ENCODE results near the gene KIAA1191. TPM values are rescaled to one million over a fixed set of nuclear protein-coding genes. Genes with fewer than 3 reads are reported as not detected.

Gene KIAA1191
- total RNA-seq, 6 donors from 2014 or later = 53.4 to 109 (median 90.0) TPM

DNA sequence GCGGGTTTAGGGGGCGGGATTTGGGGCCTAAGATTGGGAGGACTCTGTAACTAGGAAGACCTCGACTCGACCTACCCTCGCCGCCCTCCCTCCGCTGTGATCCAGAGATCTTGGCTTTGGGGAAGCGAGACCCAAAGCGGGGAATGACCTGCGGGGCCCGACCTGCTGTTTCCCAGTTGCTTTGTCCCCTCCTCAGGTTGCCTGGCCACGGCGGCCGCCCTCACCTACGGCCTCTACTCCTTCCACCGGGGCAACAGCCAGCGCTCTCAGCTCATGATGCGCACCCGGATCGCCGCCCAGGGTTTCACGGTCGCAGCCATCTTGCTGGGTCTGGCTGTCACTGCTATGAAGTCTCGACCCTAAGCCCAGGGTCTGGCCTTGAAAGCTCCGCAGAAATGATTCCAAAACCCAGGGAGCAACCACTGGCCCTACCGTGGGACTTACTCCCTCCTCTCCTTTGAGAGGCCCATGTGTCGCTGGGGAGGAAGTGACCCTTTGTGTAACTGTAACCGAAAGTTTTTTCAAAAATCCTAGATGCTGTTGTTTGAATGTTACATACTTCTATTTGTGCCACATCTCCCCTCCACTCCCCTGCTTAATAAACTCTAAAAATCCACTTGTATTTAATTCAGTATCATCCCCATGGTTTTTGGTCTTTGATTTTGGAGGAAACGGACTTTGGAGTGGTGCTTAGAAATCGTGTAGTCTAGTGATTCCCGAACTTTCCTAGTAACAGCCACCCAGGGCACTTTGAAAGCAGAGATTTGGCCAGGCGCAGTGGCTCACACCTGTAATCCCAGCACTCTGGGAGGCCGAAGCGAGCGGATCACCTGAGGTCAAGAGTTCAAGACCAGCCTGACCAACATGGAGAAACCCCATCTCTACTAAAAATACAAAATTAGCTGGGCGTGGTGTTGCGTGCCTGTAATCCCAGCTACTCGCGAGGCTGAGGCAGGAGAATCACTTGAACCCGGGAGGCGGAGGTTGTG is 27.9 kb upstream of the KIAA1191 start:
- Histone ChIP-seq H3K27ac (peak overlapping the region; percentile 91 to 98 (median 93)), H3K4me1 (peaks cover 15 to 41% (median 20%) of the 10 kb centered on the region in 4 donors), H3K27me3 (no peaks in the 10 kb centered on the region), H3K9me3 (no peaks in the 10 kb centered on the region), H3K36me3 (peaks cover 5 to 49% (median 38%) of the 10 kb centered on the region in 4 donors), H3K4me3 (peak overlapping the region; percentile 56 to 85 (median 74))
- peak in 1 of 2 donors; percentile 92 for DNase-seq
- 25 to 41% methylated on average over 27 to 41 of the region's 41 CpGs for WGBS, 2 donors
- peak; percentile 49 to 50 for ATAC-seq (ENCODE audit: low FRiP score in 2 of 2)
- TF ChIP-seq EP300 (IDR thresholded peaks at IDR 0.05) (no peak), POLR2AphosphoS5 (IDR thresholded peaks at IDR 0.05) (peak in 1 of 2 donors; percentile 47), POLR2A (IDR thresholded peaks at IDR 0.05) (peak in 3 of 4 donors; percentile 51 to 85 (median 75))
- TF ChIP-seq, protein P1, sequence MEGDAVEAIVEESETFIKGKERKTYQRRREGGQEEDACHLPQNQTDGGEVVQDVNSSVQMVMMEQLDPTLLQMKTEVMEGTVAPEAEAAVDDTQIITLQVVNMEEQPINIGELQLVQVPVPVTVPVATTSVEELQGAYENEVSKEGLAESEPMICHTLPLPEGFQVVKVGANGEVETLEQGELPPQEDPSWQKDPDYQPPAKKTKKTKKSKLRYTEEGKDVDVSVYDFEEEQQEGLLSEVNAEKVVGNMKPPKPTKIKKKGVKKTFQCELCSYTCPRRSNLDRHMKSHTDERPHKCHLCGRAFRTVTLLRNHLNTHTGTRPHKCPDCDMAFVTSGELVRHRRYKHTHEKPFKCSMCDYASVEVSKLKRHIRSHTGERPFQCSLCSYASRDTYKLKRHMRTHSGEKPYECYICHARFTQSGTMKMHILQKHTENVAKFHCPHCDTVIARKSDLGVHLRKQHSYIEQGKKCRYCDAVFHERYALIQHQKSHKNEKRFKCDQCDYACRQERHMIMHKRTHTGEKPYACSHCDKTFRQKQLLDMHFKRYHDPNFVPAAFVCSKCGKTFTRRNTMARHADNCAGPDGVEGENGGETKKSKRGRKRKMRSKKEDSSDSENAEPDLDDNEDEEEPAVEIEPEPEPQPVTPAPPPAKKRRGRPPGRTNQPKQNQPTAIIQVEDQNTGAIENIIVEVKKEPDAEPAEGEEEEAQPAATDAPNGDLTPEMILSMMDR (IDR thresholded peaks at IDR 0.05) = no peak

DNA sequence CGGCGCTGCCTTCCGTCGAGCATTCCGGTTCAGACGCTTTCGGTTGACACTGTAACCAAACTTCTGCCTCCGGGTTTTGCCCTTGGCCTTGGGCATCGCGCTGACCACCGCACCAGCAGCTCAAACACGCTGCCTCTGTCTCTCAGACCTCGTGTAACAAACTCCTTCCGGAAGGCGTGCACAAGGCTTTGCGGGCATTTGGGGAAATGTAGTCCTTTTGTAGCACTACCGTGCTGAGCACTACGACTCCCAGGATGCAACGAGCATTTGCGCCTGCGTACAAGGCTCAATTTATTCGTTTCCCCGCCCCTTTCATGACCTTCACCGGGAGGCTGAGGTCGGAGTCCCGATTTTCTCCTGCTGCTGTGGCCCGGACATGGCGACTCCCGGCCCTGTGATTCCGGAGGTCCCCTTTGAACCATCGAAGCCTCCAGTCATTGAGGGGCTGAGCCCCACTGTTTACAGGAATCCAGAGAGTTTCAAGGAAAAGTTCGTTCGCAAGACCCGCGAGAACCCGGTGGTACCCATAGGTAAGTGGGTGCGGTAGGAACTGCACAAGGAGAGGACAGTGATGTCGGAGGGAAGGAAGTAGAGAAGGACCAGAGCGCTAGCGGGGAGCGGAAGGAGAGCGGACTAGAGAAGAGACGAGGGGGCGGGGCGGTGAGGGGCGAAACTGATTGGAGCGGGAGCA is 27.0 kb upstream of the KIAA1191 start, which contains the start of the genes HIGD2A and NOP16:
Gene HIGD2A, plus strand, starts transcription at position 308 of the 691 bp plus-strand sequence. Its CDS starts 69 bp downstream, at position 377.
Gene NOP16, minus strand, starts transcription at position 155 of the 691 bp plus-strand sequence. Its CDS starts 59 bp downstream, at position 96.
- peak within 1 kb of the TSS; percentile 56 to 85 (median 74) for H3K4me3 ChIP-seq
- TF ChIP-seq POLR2AphosphoS5 (IDR thresholded peaks at IDR 0.05) (peak; percentile 60 to 73), EP300 (IDR thresholded peaks at IDR 0.05) (no peak), POLR2A (IDR thresholded peaks at IDR 0.05) (peak in 1 of 4 donors; percentile 24)
- TF ChIP-seq, protein P1 (IDR thresholded peaks at IDR 0.05) = peak in 4 of 6 experiments; percentile 17 to 56 (median 43)
- H3K36me3 ChIP-seq = peaks cover 13 to 51% (median 43%) of the 10 kb centered on the region in 4 donors
- no peaks in the 10 kb centered on the region for H3K9me3 ChIP-seq
- ATAC-seq (ENCODE audit: low FRiP score in 2 of 2) (peak; percentile 98 to 99), DNase-seq (peak; percentile 92 to 99)
- H3K27ac ChIP-seq = peak within 1 kb of the TSS; percentile 91 to 98 (median 93)
- WGBS, 2 donors = 0 to 1% methylated on average over 22 to 39 of the region's 47 CpGs
- H3K4me1 ChIP-seq = peaks cover 15 to 41% (median 20%) of the 10 kb centered on the region in 4 donors
- H3K27me3 ChIP-seq = no peaks in the 10 kb centered on the region

DNA sequence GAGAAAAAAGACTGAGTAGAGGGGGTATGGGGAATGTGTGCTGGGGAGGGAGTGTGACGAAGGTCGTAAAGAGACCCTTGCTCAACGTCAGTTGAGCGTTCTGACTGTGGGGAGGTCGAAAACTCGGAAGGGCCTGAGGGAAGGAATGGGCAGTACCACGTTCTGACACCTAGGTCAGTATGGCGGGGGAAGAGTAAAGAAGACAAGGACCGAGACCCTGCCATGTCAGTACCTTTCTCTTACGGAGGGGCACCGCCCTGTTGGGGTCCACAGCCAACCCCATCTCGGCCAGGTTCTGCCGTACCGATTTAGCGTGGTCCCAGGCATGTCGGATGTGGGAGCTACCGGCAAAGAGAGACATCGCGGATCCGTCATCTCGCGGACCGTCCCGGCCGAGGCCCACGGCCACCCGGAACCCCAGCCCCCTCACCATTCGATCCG is 26.5 kb upstream of the KIAA1191 start:
- TF ChIP-seq, protein P1 (IDR thresholded peaks at IDR 0.05) = no peak
- TF ChIP-seq POLR2AphosphoS5 (IDR thresholded peaks at IDR 0.05) (no peak), EP300 (IDR thresholded peaks at IDR 0.05) (no peak), POLR2A (IDR thresholded peaks at IDR 0.05) (no peak)
- Histone ChIP-seq H3K4me3 (peak overlapping the region; percentile 56 to 85 (median 74)), H3K9me3 (no peaks in the 10 kb centered on the region), H3K36me3 (peaks cover 14 to 51% (median 43%) of the 10 kb centered on the region in 4 donors), H3K4me1 (peaks cover 15 to 41% (median 20%) of the 10 kb centered on the region in 4 donors), H3K27ac (peak overlapping the region; percentile 91 to 98 (median 93)), H3K27me3 (no peaks in the 10 kb centered on the region)
- WGBS, 2 donors = 1% methylated on average over 12 to 28 of the region's 29 CpGs
- ATAC-seq (ENCODE audit: low FRiP score in 2 of 2) = no peak
- no peak for DNase-seq

DNA sequence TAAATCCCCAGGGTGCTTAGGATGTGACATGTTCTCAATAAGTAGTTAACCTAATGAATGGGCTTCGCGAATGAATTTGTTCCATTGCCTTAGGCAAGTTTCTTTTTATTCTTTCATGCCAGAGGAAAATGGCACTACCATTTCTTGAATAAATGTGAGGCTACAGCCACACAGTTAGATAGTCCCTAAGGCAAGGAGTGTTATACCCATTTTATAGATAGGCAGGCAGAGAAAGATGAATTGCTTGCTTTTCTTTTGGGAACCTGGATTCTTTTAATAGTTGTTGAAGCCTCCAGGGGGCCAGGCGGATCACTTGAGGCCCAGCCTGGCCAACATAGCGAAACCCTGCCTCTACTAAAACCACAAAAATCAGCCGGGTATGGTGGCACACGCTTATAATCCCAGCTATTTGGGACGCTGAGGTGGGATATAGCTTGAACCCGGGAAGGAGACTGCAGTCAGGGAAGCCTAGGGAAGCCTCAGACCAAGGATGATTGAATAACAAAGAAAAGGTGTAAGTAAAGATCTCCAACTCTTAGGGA is 25.9 kb upstream of the KIAA1191 start:
- H3K27ac ChIP-seq = no peak overlapping the region
- no peak for ATAC-seq (ENCODE audit: low FRiP score in 2 of 2)
- peaks cover 15 to 41% (median 20%) of the 10 kb centered on the region in 4 donors for H3K4me1 ChIP-seq
- H3K36me3 ChIP-seq = peaks cover 14 to 49% (median 44%) of the 10 kb centered on the region in 4 donors
- WGBS, 2 donors = 44 to 48% methylated on average over 8 of the region's 8 CpGs
- TF ChIP-seq POLR2A (IDR thresholded peaks at IDR 0.05) (no peak), POLR2AphosphoS5 (IDR thresholded peaks at IDR 0.05) (no peak), EP300 (IDR thresholded peaks at IDR 0.05) (no peak)
- TF ChIP-seq, protein P1 (IDR thresholded peaks at IDR 0.05) = no peak
- no peak for DNase-seq
- H3K9me3 ChIP-seq = no peaks in the 10 kb centered on the region
- H3K4me3 ChIP-seq = peak overlapping the region; percentile 56 to 85 (median 74)
- no peaks in the 10 kb centered on the region for H3K27me3 ChIP-seq

Measured in upper lobe of left lung (tissue), 6 donors.